ENCODE results near the gene GSTO2.

Gene GSTO2

DNA sequence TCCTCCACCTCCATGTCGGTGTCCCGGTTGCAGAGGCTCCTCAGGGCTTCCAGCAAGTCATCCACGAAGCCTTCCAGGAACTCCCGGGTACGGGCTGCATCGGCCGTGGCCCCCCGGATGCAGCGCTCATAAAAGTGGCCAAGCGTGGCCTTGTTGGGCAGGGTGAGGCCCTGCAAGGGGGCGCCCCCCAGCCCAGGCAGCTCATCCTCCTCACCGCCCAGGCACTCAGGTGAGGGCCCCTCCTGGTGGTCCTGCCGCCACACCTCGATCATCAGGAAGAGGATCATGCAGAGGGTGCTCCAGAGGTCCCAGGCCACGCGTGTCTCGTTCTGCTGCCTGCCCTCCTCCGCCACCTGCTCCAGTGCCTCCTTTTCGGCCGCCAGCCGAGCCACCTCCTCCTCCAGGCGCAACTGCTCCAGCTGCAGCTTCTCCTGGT is 46.5 kb downstream of the GSTO2 start:
- H3K9me3 ChIP-seq = no peaks in the 10 kb centered on the region
- peaks cover 50% of the 10 kb centered on the region for H3K4me1 ChIP-seq
- TF ChIP-seq Cebpa-rat (IDR thresholded peaks at IDR 0.05) = no peak
- peaks cover 100% of the 10 kb centered on the region for H4K20me1 ChIP-seq
- no peak overlapping the region for H3K9ac ChIP-seq
- no peak overlapping the region for H3K27ac ChIP-seq
- no peak overlapping the region for H3K4me2 ChIP-seq
- no peaks in the 10 kb centered on the region for H3K27me3 ChIP-seq
- H3K36me3 ChIP-seq = peaks cover 88% of the 10 kb centered on the region
- no peak overlapping the region for H3K4me3 ChIP-seq

DNA sequence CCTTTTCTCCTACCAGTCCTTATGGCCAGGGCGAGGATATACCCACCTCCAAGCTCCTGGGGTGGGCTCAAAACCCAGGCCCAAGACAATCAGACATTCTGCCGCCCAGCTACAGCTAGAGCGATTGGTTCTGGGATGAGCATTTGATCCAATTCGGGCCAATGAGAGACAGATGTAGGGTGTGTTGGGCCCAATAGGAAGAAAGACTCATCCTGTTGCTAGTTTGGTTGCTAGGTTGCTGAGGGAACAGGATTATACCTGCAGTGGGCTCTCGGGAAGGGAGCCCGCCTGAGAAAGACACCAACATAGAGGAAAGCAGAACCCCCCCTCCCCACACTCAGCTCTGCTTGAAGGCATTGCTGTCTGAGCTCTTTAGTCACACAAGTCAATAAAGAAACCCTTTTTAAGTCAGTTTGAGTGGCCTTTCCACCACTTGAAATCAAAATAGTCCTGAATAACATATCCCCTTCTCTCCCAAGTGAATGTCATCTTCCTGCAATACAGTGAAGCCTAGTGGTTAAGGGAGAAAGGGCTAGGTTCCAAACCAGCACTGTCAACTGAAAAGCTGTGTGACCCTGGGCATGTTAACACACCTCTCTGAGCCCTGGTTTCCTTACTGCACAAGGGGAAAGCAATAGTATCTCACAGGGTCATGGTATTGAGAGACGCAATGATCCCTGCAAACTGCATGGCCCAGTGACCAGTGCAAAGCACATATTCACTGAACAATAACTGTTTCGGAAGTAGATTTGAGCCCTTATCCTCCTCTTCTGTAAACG is 47.5 kb downstream of the GSTO2 start:
- TF ChIP-seq Cebpa-rat (IDR thresholded peaks at IDR 0.05) = no peak
- H3K4me2 ChIP-seq = no peak overlapping the region
- H4K20me1 ChIP-seq = peaks cover 100% of the 10 kb centered on the region

DNA sequence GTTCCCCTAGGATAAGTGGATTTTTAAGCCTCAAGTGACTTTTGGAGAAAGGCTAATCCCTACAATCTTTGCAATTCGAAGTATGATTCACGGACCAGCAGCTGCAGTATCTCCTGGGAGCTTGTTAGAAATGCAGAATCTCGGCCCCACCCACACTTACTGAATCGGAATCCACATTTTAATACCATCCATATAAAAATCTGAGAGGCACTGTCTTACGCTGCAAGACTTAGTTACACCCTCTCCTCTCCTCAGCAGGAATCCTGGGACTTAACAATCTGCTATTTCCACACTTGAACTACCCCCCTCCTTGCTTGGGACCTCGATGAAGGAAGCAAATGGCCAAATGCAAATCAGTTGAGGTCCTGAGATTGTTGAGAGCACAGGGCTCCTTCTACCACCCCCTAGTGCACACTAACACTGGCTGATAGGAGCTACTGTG is 48.3 kb downstream of the GSTO2 start:
- no peak for TF ChIP-seq Cebpa-rat (IDR thresholded peaks at IDR 0.05)
- Histone ChIP-seq H3K9ac (no peak overlapping the region), H3K27me3 (no peaks in the 10 kb centered on the region), H3K36me3 (peaks cover 80% of the 10 kb centered on the region), H3K27ac (no peak overlapping the region), H3K4me1 (peaks cover 62% of the 10 kb centered on the region), H3K4me2 (peak overlapping the region; percentile 45), H3K9me3 (no peaks in the 10 kb centered on the region), H3K4me3 (no peak overlapping the region), H4K20me1 (peaks cover 100% of the 10 kb centered on the region)

More for the DNA sequence above, 47.5 kb downstream of the GSTO2 start:
- Histone ChIP-seq H3K27ac (no peak overlapping the region), H3K4me1 (peaks cover 57% of the 10 kb centered on the region), H3K9me3 (no peaks in the 10 kb centered on the region), H3K36me3 (peaks cover 88% of the 10 kb centered on the region), H3K27me3 (no peaks in the 10 kb centered on the region), H3K4me3 (no peak overlapping the region), H3K9ac (no peak overlapping the region)

DNA sequence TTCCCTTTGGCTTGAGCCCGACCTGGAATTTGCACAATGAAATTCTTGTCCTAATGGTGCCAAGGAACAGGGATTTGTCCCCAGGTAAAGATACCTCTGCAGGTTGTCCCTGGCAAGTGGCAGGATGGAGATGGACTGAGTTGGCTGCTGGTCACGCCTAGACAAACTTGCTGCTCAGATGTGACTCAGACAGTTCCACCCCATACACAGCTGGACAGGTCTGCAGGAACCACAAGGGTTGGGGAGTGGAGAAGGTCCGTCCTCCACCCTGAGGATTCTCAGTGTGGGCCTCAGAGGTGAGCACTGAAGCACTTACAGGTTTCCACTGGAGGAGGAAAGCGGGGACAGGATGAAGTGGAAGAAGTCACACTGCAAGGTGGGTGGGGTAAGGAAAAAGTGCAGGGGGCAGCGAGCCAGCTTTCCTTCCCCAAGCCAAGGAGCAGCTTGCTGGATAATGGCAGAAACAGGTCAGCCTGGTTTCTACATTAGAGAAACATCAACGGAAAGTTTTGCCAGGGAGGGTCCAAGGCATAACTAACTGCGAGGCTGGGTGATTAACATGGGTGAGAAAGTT is 48.8 kb downstream of the GSTO2 start:
- Histone ChIP-seq H3K4me1 (peaks cover 62% of the 10 kb centered on the region), H3K27ac (no peak overlapping the region), H3K36me3 (peaks cover 75% of the 10 kb centered on the region), H4K20me1 (peaks cover 100% of the 10 kb centered on the region), H3K9ac (no peak overlapping the region), H3K27me3 (no peaks in the 10 kb centered on the region), H3K4me3 (no peak overlapping the region), H3K9me3 (no peaks in the 10 kb centered on the region), H3K4me2 (peak overlapping the region; percentile 45)
- TF ChIP-seq Cebpa-rat (IDR thresholded peaks at IDR 0.05) = no peak

DNA sequence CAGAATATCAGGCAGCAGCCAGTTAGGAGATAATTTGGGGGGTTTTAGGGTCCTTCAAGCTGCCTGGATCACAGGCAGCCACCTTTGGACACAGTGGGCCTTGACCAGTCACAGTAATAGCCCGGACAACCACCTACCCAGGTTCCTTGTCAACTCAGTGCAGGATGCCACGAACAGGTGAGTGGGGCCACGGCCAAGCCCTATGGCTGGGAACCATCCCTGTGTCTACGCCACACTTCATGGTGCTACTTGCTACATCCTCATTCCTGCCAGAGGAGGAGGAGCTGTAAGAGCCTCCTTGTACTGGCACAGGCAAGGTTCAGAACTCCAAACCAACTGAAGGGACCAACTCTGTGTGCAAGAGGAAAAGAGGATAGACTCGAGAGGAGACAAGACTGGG is 49.3 kb downstream of the GSTO2 start:
- TF ChIP-seq Cebpa-rat (IDR thresholded peaks at IDR 0.05) = no peak
- no peaks in the 10 kb centered on the region for H3K9me3 ChIP-seq
- peak overlapping the region; percentile 45 for H3K4me2 ChIP-seq
- H3K9ac ChIP-seq = no peak overlapping the region
- H3K27ac ChIP-seq = no peak overlapping the region
- H3K36me3 ChIP-seq = peaks cover 70% of the 10 kb centered on the region
- H3K4me1 ChIP-seq = peaks cover 65% of the 10 kb centered on the region
- no peaks in the 10 kb centered on the region for H3K27me3 ChIP-seq
- no peak overlapping the region for H3K4me3 ChIP-seq
- H4K20me1 ChIP-seq = peaks cover 100% of the 10 kb centered on the region

DNA sequence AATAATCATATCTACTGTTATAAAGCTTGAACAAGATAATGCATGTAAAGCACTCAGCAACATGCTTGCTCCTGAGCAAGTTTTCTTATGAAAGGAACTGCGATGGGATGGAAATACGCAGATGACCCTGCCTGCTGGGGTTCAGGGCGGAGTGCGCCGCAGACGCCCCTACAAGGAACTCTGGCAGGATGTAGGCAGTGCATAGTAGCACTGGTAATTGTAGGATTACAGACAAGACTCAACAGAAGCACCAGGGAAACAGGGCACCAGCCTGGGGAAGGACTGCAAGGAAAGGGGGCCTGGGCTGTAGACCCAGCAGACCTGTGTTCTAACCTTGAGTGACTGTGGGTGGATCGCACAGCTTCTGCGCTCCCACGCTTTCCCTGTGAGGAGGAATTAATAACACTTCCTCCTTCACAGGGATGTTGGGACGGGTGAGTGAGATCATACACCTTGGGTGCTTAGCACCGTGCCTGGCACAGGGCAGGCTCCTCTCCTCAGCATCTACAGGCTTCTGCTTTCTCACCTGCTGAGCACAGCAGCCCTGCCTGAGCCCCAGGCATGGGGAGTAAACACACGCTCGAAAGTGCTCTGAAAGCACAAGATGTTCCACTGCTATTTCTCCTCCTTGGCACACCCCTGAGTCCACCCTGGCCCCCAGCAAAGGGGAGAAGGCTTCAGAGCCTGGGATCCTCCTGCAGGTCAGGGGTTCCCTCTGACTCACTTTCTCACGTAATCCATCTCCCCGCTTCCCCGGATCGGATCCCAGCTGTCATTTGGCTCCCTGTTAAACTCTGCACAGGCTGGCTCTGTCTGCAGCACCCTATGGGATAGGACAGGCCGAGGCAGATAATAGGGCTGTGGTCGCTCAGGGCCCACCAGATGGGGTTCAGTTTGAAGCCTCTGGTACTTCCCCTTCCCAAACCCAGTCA is 50.1 kb downstream of the GSTO2 start:
- Histone ChIP-seq H3K27ac (peak overlapping the region; percentile 59), H3K4me2 (peak overlapping the region; percentile 22), H3K4me3 (no peak overlapping the region), H3K27me3 (no peaks in the 10 kb centered on the region), H3K36me3 (peaks cover 62% of the 10 kb centered on the region), H3K9me3 (no peaks in the 10 kb centered on the region), H3K9ac (no peak overlapping the region), H4K20me1 (peaks cover 100% of the 10 kb centered on the region), H3K4me1 (peaks cover 73% of the 10 kb centered on the region)
- no peak for TF ChIP-seq Cebpa-rat (IDR thresholded peaks at IDR 0.05)

DNA sequence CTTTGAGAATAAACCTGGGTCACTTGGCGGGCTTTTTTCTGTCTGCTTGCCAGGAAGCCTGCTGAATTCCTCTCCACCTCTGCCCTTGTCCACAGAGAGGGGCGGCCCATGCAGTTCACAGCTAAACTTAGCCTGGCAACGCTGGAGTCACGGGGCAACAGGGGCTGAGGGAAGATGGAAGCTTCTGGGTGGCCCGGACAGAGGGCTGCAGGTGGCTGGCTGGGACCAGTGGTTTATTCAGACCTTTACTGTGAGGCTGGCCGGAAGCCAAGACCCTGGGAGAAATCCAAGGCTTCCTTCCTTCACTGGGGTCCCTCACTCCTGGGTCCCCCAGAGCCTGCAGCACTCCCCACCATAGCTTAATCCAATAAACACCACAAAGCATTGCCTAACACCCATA is 52.2 kb downstream of the GSTO2 start:
- peak overlapping the region; percentile 89 for H3K27ac ChIP-seq
- peaks cover 59% of the 10 kb centered on the region for H3K36me3 ChIP-seq
- peaks cover 100% of the 10 kb centered on the region for H4K20me1 ChIP-seq
- H3K9ac ChIP-seq = no peak overlapping the region
- no peaks in the 10 kb centered on the region for H3K27me3 ChIP-seq
- TF ChIP-seq Cebpa-rat (IDR thresholded peaks at IDR 0.05) = no peak
- H3K4me3 ChIP-seq = no peak overlapping the region
- peaks cover 94% of the 10 kb centered on the region for H3K4me1 ChIP-seq
- peak overlapping the region; percentile 97 for H3K4me2 ChIP-seq
- H3K9me3 ChIP-seq = no peaks in the 10 kb centered on the region

DNA sequence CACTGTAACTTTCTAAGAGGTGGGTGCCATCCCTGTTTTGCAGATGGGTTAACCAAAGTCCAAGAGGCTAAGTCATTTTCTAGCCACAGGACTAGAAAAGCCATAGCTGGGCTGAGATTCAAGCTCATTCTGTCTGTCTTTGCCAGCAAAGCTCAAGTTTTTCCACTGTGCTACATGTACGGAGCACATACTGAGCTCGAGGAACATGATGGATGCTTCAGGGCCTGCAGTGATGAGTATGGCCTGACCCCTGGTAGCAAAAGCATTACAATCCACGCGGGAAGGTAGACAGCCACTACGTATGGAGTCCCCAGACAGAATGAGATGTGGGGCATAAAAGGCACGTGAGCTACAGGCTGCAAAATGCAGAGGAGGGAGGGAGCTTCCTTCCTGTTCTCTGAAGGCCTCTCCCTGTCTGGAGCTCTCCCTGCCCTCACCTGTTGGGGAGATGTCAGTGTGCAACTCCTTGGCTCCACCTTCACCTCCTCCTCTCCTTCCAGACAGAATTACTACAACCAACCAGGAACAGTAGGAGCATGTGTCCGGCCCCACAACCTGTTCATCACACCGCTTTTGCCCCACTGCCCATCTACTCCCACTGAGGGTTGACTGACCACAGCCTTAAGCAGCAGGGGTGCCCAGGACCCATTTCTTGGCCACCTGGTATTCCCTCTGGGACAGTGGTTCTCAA is 52.9 kb downstream of the GSTO2 start:
- Histone ChIP-seq H3K4me2 (peak overlapping the region; percentile 97), H3K9me3 (no peaks in the 10 kb centered on the region), H4K20me1 (peaks cover 100% of the 10 kb centered on the region), H3K27ac (peak overlapping the region; percentile 89), H3K4me1 (peaks cover 100% of the 10 kb centered on the region), H3K4me3 (no peak overlapping the region), H3K36me3 (peaks cover 53% of the 10 kb centered on the region), H3K27me3 (no peaks in the 10 kb centered on the region), H3K9ac (peak overlapping the region; percentile 65)
- TF ChIP-seq Cebpa-rat (IDR thresholded peaks at IDR 0.05) = no peak

DNA sequence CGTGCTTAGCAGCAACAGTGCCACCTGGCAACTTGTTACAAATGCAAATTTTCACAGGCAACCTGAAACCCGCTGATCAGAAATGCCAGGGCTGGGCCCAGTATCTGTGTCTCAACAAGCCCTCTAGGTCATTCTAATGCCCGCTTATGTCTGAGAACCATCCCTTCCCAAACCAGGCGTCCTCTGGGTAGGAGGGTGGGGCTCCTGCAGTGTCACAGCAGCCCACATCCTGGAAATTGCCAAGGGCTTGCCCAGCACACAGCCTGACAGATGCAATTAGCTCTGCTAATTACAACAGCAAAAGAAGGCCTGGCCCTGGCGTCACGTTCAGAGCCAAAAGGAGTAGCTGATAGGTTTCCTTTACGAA is 53.4 kb downstream of the GSTO2 start:
- Histone ChIP-seq H3K27ac (peak overlapping the region; percentile 89), H3K9ac (peak overlapping the region; percentile 65), H3K9me3 (no peaks in the 10 kb centered on the region), H4K20me1 (peaks cover 100% of the 10 kb centered on the region), H3K27me3 (no peaks in the 10 kb centered on the region), H3K4me2 (peak overlapping the region; percentile 97), H3K4me1 (peaks cover 100% of the 10 kb centered on the region), H3K4me3 (no peak overlapping the region), H3K36me3 (peaks cover 51% of the 10 kb centered on the region)
- no peak for TF ChIP-seq Cebpa-rat (IDR thresholded peaks at IDR 0.05)
